IMR-90 (cell line): ENCODE measurements around the gene STON2. TPM values are rescaled to one million over a fixed set of nuclear protein-coding genes. Genes with fewer than 3 reads are reported as not detected.

Experiments used
- ATAC-seq: fragments of 200-7000 bp; cut with Tn5 transposase; 2 replicates; pipeline ENCODE4 v1.9.1; 2020; ENCODE audit warnings: low read depth, mild to moderate bottlenecking, moderate library complexity
- BruUV-seq: library from RNA; stranded (reverse); fragments of 400-500 nt; replicated peaks from 2 replicates; lab custom pipeline; 2021; lab: Mats Ljungman, UMichigan
- CTCF ChIA-PET: fragments of 300-600 bp; formaldehyde crosslinking; extraction: SDS; loops from one replicate; lab custom pipeline; 2021; ENCODE audit warnings: antibody characterized with exemption; lab: Yijun Ruan, JAX
- POLR2A ChIA-PET: fragments of 300-600 bp; sonication (Branson Sonifier 250); formaldehyde crosslinking; loops from one replicate; lab custom pipeline; 2022; ENCODE audit warnings: antibody characterized with exemption; ENCODE audit not compliant: unreplicated experiment; lab: Charles Lee
- DNase-seq: peaks from one replicate; pipeline ENCODE4 v3.0.0; 2013
- H2AFZ ChIP-seq: replicated peaks from 2 replicates; pipeline ENCODE3; 2013; ENCODE audit warnings: low read length, mild to moderate bottlenecking; ENCODE audit not compliant: poor library complexity
- H2AK5ac ChIP-seq: 2 replicates; pipeline ENCODE4 v1.6.1; 2013; ENCODE audit warnings: low read depth, low read length, inconsistent platforms
- H2AK9ac ChIP-seq: replicated peaks from 2 replicates; pipeline ENCODE3; 2013; ENCODE audit warnings: mild to moderate bottlenecking, low read depth, low read length, moderate library complexity; ENCODE audit not compliant: poor library complexity
- H2BK120ac ChIP-seq: 2 replicates; pipeline ENCODE4 v1.6.1; 2013; ENCODE audit warnings: low read depth, low read length, inconsistent platforms
- H2BK15ac ChIP-seq: 3 replicates; pipeline ENCODE4 v1.6.1; 2013; ENCODE audit warnings: low read depth, low read length, inconsistent platforms
- H2BK20ac ChIP-seq: 2 replicates; pipeline ENCODE4 v1.6.1; 2013; ENCODE audit warnings: low read depth, mild to moderate bottlenecking, inconsistent platforms, low read length, moderate library complexity
- H2BK5ac ChIP-seq: 2 replicates; pipeline ENCODE4 v1.6.1; 2013; ENCODE audit warnings: mild to moderate bottlenecking, low read depth, low read length, inconsistent platforms; ENCODE audit not compliant: poor library complexity, severe bottlenecking
- H3K14ac ChIP-seq: replicated peaks from 2 replicates; pipeline ENCODE4 v1.6.1; 2013; ENCODE audit warnings: low read depth, low read length, inconsistent platforms
- H3K18ac ChIP-seq: 2 replicates; pipeline ENCODE4 v1.6.1; 2013; ENCODE audit warnings: low read depth, low read length, control low read depth
- H3K23ac ChIP-seq: 2 replicates; pipeline ENCODE4 v1.6.1; 2013; ENCODE audit warnings: low read depth, low read length, inconsistent platforms
- H3K27ac ChIP-seq: 2 replicates; pipeline ENCODE4 v1.5.1; 2013; ENCODE audit warnings: mild to moderate bottlenecking, control low read depth, low read length; ENCODE audit not compliant: insufficient read depth
- H3K27me3 ChIP-seq: 2 replicates; pipeline ENCODE4 v1.6.1; 2013; ENCODE audit warnings: low read length; ENCODE audit not compliant: control insufficient read depth, insufficient read depth
- H3K36me3 ChIP-seq: 2 replicates; pipeline ENCODE4 v1.6.1; 2013; ENCODE audit warnings: low read length, mixed read lengths; ENCODE audit not compliant: control insufficient read depth, insufficient read depth
- H3K4ac ChIP-seq: 2 replicates; pipeline ENCODE4 v1.6.1; 2013; ENCODE audit warnings: low read depth, low read length, inconsistent platforms
- H3K4me1 ChIP-seq: 2 replicates; pipeline ENCODE4 v1.6.1; 2013; ENCODE audit warnings: low read length, mixed read lengths; ENCODE audit not compliant: control insufficient read depth, insufficient read depth
- H3K4me2 ChIP-seq: 2 replicates; pipeline ENCODE4 v1.6.1; 2013; ENCODE audit warnings: low read depth, mild to moderate bottlenecking, control low read depth, low read length, moderate library complexity
- H3K4me3 ChIP-seq: 2 replicates; pipeline ENCODE4 v1.5.1; 2013; ENCODE audit warnings: low read depth, mild to moderate bottlenecking, control low read depth, low read length, moderate library complexity; ENCODE audit not compliant: insufficient read depth
- H3K56ac ChIP-seq: 2 replicates; pipeline ENCODE4 v1.6.1; 2013; ENCODE audit warnings: low read length, inconsistent platforms; ENCODE audit not compliant: insufficient read depth; ENCODE audit errors: extremely low read depth
- H3K79me1 ChIP-seq, 2 experiments: 2 replicates each; pipeline ENCODE4 v1.6.1; 2013; ENCODE audit warnings: low read length in 2 of 2, inconsistent platforms in 1 of 2, low read depth in 1 of 2
- H3K9ac ChIP-seq: 2 replicates; pipeline ENCODE4 v1.6.1; 2013; ENCODE audit warnings: low read depth, low read length, control low read depth
- H3K9me1 ChIP-seq: 2 replicates; pipeline ENCODE4 v1.6.1; 2013; ENCODE audit warnings: low read length, inconsistent platforms; ENCODE audit not compliant: insufficient read depth
- H3K9me3 ChIP-seq: 2 replicates; pipeline ENCODE4 v1.6.1; 2013; ENCODE audit warnings: low read length; ENCODE audit not compliant: control insufficient read depth, insufficient read depth
- H4K20me1 ChIP-seq: 2 replicates; pipeline ENCODE4 v1.6.1; 2013; ENCODE audit warnings: low read length, inconsistent platforms; ENCODE audit not compliant: insufficient read depth
- H4K5ac ChIP-seq: 2 replicates; pipeline ENCODE4 v1.6.1; 2013; ENCODE audit warnings: mild to moderate bottlenecking, low read depth, low read length, control low read depth
- H4K8ac ChIP-seq, 2 experiments: 2 replicates each; pipeline ENCODE4 v1.6.1; 2013; ENCODE audit warnings: low read depth in 2 of 2, low read length in 2 of 2, control low read depth in 1 of 2, inconsistent platforms in 1 of 2
- H4K91ac ChIP-seq: 2 replicates; pipeline ENCODE4 v1.6.1; 2013; ENCODE audit warnings: low read depth, low read length, inconsistent platforms; ENCODE audit not compliant: insufficient read depth
- RAD21 ChIP-seq: IDR thresholded peaks from 2 replicates; pipeline ENCODE4 v1.6.1; 2012; ENCODE audit warnings: low read length, improper control_type of control experiment
- WGBS, 2 experiments: methylation state at CpG; one replicate each; pipeline versions ENCODE4 v1.1.5 to v1.1.7; 2013; ENCODE audit warnings: missing lambda C conversion rate in 2 of 2; ENCODE audit not compliant: insufficient read length in 1 of 2; ENCODE audit errors: extremely low coverage in 2 of 2; 5-methylcytosine and 5-hydroxymethylcytosine counted together
- dilution Hi-C: fragments of 300-500 bp; cut with HindIII; formaldehyde crosslinking; loops from one replicate; pipeline ENCODE4 v1.14.3; 2018; ENCODE audit warnings: low sequenced_read_pairs; ENCODE audit not compliant: unreplicated experiment
- in situ Hi-C: fragments of 300-500 bp; cut with MboI; formaldehyde crosslinking; loops from 3 replicates; pipeline ENCODE4 v1.14.3; 2019; ENCODE audit warnings: low sequenced_read_pairs, inconsistent platforms, mixed read lengths
- intact Hi-C: fragments of 100-400 bp; cut with micrococcal nuclease; formaldehyde crosslinking; loops from 2 replicates; pipeline ENCODE4 v1.10.0; 2022
- polyA plus RNA-seq, 3 experiments: library from polyadenylated mRNA; depleted of rRNA; stranded (reverse); fragments of >200 nt; gene quantifications; 2 replicates each; pipeline ENCODE4 v1.2.3, GENCODE V29; 2012; ENCODE audit warnings: low replicate concordance in 1 of 3
- total RNA-seq: library from RNA; depleted of rRNA; stranded (reverse); fragments of >200 nt; gene quantifications from 2 replicates; pipeline ENCODE4 v1.2.3, GENCODE V29; 2012

STON2 gene
- total and polyA plus RNA-seq, 2 of the 4 experiments (the other 2 are of a cell fraction): not detected

- Histone ChIP-seq H4K91ac (no peak overlapping the region), H3K36me3 (no peaks in the 10 kb centered on the region), H3K79me1 (no peaks in the 10 kb centered on the region), H4K8ac (no peak overlapping the region), H3K14ac (no peak overlapping the region), H3K18ac (no peak overlapping the region), H3K4ac (no peak overlapping the region), H3K27ac (no peak overlapping the region), H3K56ac (no peak overlapping the region), H3K9ac (no peak overlapping the region), H2BK20ac (no peak overlapping the region), H2AFZ (no peak overlapping the region), H2BK5ac (no peak overlapping the region), H4K20me1 (no peaks in the 10 kb centered on the region), H3K9me3 (no peaks in the 10 kb centered on the region), H3K27me3 (no peaks in the 10 kb centered on the region), H3K4me2 (no peak overlapping the region), H3K23ac (no peak overlapping the region), H4K5ac (no peak overlapping the region), H2BK15ac (no peak overlapping the region), H2AK5ac (no peak overlapping the region), H2BK120ac (no peak overlapping the region), H3K9me1 (no peaks in the 10 kb centered on the region), H3K4me1 (no peaks in the 10 kb centered on the region), H2AK9ac (no peak overlapping the region), H3K4me3 (no peak overlapping the region)
- no peak for DNase-seq
- intact Hi-C loops: no loop called here
- WGBS, 2 experiments: no CpG with 5 or more reads among the region's 5 CpGs
- BruUV-seq: no TSS peak
- in situ Hi-C loops: no loop called here
- dilution Hi-C loops: no loop called here
- no peak for TF ChIP-seq RAD21
- ATAC-seq: no peak
- ChIA-PET CTCF (no interaction called here), POLR2A (no interaction called here)
These were observed 49.6 kb downstream of the STON2 start for GRCh38 chr14:81350344-81351130.
